ENCODE results near the gene PGP. TPM values are rescaled to one million over a fixed set of nuclear protein-coding genes. Genes with fewer than 3 reads are reported as not detected.

The PGP gene
- total RNA-seq, 6 experiments from 2014 or later: 12.8 to 17.8 (median 15.1) TPM

DNA sequence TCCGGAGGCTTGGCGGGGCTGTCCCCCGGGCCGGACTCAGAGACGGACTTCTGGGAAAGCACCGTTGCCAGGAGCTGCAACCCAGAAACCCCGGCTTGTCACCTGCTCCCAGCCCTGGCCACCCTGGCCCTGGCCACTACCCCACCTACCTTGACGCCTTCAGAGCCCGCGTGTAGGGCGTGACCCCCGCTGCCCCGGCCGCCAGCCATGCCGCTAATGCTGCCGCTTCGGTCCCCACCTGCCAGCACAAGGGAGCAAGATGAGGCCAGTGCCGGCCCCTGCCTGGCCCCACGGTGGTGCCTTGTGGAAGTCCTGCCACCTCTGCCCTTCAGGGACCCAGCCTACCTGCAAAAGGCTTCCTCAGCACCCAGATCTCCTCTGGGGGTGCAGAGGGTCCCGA, 29.7 kb downstream of the PGP start:
- peaks cover 10% of the 10 kb centered on the region for H3K36me3 Mint-ChIP-seq (ENCODE audit: low read depth)
- H3K9me3 Mint-ChIP-seq: no peaks in the 10 kb centered on the region

DNA sequence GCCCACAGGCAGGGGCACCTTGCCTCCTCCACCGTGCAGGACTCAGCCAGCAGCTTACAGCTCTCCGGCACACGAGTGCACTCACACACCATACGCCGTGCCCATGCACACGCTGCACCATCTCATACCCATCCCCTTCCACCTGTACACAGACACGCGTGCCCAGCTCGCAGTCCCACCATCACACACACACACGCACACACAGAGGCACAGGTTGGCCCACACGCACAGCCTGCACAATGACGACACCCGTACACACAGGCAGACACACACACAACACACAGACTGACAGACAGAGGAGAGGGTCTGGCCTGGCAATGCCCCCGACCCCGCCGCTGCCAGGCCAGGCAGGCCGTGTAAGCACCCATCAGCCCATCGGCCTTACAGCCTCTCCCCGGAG, 30.3 kb downstream of the PGP start:
- no peak overlapping the region for H3K27ac Mint-ChIP-seq
- DNase-seq: no peak
- peaks cover 10% of the 10 kb centered on the region for H3K36me3 Mint-ChIP-seq (ENCODE audit: low read depth)
- H3K27me3 Mint-ChIP-seq (ENCODE audit: insufficient read depth): peaks cover 4% of the 10 kb centered on the region
- TF ChIP-seq, protein P1, sequence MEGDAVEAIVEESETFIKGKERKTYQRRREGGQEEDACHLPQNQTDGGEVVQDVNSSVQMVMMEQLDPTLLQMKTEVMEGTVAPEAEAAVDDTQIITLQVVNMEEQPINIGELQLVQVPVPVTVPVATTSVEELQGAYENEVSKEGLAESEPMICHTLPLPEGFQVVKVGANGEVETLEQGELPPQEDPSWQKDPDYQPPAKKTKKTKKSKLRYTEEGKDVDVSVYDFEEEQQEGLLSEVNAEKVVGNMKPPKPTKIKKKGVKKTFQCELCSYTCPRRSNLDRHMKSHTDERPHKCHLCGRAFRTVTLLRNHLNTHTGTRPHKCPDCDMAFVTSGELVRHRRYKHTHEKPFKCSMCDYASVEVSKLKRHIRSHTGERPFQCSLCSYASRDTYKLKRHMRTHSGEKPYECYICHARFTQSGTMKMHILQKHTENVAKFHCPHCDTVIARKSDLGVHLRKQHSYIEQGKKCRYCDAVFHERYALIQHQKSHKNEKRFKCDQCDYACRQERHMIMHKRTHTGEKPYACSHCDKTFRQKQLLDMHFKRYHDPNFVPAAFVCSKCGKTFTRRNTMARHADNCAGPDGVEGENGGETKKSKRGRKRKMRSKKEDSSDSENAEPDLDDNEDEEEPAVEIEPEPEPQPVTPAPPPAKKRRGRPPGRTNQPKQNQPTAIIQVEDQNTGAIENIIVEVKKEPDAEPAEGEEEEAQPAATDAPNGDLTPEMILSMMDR (IDR thresholded peaks at IDR 0.05): no peak
- H3K4me3 Mint-ChIP-seq: no peak overlapping the region
- no peaks in the 10 kb centered on the region for H3K9me3 Mint-ChIP-seq
- H3K4me1 Mint-ChIP-seq (ENCODE audit: low read depth): no peaks in the 10 kb centered on the region

More for the DNA sequence above, 29.7 kb downstream of the PGP start:
- Mint-ChIP-seq H3K4me1 (ENCODE audit: low read depth) (no peaks in the 10 kb centered on the region), H3K4me3 (no peak overlapping the region), H3K27me3 (ENCODE audit: insufficient read depth) (peaks cover 4% of the 10 kb centered on the region), H3K27ac (no peak overlapping the region)
- TF ChIP-seq, protein P1 (IDR thresholded peaks at IDR 0.05): no peak
- DNase-seq: no peak

DNA sequence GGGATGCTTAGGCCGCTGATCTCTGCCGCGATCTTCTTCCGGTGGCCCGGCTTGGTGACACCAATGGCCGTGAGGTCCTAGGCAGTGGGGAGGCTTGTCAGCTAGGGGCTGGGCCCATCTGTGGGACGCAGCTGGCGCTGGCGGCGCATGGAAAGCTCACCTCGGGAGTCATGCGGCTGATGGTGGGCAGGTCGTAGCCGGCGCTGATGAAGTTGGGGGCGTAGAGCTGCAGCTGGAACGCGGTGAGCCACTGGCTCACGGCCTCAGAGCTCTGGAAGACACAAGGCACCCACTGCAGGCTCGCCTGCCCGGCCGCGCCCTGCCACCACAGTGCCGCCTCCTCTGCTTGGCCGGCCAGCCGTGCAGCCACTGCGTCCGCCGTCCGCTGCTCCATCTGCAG, 31.0 kb downstream of the PGP start:
- Mint-ChIP-seq H3K27me3 (ENCODE audit: insufficient read depth) (peaks cover 4% of the 10 kb centered on the region), H3K36me3 (ENCODE audit: low read depth) (peaks cover 10% of the 10 kb centered on the region), H3K4me3 (no peak overlapping the region), H3K9me3 (no peaks in the 10 kb centered on the region), H3K4me1 (ENCODE audit: low read depth) (no peaks in the 10 kb centered on the region), H3K27ac (no peak overlapping the region)
- TF ChIP-seq, protein P1 (IDR thresholded peaks at IDR 0.05): no peak
- DNase-seq: no peak

DNA sequence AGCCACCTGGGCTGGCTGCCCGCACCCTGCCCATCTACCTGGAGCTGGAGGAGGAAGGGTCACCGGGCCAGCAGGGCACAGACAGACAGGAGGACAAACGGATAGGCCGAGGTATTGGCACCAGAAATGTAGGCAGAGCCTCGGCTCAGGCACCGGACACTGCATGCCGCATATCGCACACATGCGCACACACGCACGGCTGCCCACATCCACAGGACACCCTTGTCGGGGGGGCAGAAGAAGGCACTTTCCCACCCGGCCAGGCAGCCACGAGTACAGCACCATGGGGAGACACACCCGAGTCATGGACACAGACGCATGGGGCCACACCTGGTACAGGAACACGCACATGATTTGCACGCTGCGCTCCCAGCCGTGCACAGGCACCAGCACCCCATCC, 32.7 kb downstream of the PGP start:
- H3K36me3 Mint-ChIP-seq (ENCODE audit: low read depth): peaks cover 14% of the 10 kb centered on the region
- peaks cover 4% of the 10 kb centered on the region for H3K27me3 Mint-ChIP-seq (ENCODE audit: insufficient read depth)
- no peak overlapping the region for H3K27ac Mint-ChIP-seq
- no peak overlapping the region for H3K4me3 Mint-ChIP-seq
- DNase-seq: no peak
- no peaks in the 10 kb centered on the region for H3K9me3 Mint-ChIP-seq
- TF ChIP-seq, protein P1 (IDR thresholded peaks at IDR 0.05): no peak
- H3K4me1 Mint-ChIP-seq (ENCODE audit: low read depth): no peaks in the 10 kb centered on the region

DNA sequence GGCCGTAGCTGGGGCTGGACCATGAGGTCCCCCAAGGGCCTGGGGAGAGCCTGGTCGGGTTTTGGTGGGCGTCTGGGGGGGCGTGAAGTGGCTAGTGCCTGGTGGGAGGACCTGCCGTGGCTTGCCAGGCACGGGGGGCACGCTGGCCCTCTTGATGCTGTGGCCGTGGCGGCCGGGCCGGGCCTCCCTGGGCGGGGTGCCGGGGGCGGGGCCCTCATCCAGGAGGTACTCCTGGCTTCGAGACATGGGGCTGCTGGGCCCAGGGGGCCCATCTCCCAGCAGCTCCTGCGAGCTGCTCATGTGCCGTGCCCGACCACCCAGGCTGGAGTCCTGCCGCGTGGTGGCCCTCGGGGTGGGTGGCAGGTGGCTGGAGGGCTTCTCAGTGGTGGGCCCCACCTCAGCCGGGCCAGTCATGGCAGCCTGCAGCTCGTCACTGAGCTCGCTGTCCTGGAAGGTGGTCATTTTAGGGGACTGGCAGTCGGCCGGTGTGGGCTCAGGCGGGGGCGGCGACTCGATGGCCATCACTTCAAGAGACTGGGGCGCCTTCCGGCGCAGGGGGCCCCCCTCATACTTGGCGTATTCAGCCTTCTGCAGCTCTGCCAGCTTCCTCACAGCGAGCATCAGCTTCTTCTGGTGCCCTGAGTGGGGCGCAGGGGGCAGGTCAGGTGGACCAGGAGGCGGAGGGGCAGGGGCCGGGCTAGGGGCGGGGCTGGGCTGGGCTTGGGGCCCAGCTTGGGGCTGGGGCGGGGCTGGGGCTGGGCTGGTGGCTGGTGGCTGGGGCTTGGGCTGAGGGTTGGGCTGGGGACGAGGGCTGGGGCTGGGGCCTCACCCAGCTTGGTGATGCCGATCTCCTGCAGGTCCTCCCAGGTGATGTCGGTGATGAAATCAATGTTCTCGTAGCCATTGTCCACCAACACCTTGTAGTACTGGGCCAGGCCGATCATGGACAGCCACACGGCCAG, 33.4 kb downstream of the PGP start:
- Mint-ChIP-seq H3K27ac (no peak overlapping the region), H3K4me3 (no peak overlapping the region), H3K9me3 (no peaks in the 10 kb centered on the region), H3K27me3 (ENCODE audit: insufficient read depth) (peaks cover 2% of the 10 kb centered on the region), H3K4me1 (ENCODE audit: low read depth) (no peaks in the 10 kb centered on the region), H3K36me3 (ENCODE audit: low read depth) (peaks cover 14% of the 10 kb centered on the region)
- no peak for DNase-seq
- TF ChIP-seq, protein P1 (IDR thresholded peaks at IDR 0.05): no peak

Data from HFFc6 (cell line).